ENCODE results near the gene DNAJC11.

- peak; percentile 100 for TF ChIP-seq CTCF (IDR thresholded peaks at IDR 0.05)
- TF ChIP-seq, protein P1, sequence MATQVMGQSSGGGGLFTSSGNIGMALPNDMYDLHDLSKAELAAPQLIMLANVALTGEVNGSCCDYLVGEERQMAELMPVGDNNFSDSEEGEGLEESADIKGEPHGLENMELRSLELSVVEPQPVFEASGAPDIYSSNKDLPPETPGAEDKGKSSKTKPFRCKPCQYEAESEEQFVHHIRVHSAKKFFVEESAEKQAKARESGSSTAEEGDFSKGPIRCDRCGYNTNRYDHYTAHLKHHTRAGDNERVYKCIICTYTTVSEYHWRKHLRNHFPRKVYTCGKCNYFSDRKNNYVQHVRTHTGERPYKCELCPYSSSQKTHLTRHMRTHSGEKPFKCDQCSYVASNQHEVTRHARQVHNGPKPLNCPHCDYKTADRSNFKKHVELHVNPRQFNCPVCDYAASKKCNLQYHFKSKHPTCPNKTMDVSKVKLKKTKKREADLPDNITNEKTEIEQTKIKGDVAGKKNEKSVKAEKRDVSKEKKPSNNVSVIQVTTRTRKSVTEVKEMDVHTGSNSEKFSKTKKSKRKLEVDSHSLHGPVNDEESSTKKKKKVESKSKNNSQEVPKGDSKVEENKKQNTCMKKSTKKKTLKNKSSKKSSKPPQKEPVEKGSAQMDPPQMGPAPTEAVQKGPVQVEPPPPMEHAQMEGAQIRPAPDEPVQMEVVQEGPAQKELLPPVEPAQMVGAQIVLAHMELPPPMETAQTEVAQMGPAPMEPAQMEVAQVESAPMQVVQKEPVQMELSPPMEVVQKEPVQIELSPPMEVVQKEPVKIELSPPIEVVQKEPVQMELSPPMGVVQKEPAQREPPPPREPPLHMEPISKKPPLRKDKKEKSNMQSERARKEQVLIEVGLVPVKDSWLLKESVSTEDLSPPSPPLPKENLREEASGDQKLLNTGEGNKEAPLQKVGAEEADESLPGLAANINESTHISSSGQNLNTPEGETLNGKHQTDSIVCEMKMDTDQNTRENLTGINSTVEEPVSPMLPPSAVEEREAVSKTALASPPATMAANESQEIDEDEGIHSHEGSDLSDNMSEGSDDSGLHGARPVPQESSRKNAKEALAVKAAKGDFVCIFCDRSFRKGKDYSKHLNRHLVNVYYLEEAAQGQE (IDR thresholded peaks at IDR 0.05; ENCODE audit: insufficient read depth in 1 of 2, low read depth in 2 of 2, low read length in 1 of 2) = 0 out of 4 replicates have a peak, but pooled peaks of 1 of the 2 experiments have one; percentile 14
- peak; percentile 71; the same call in 1 of the 2 replicates for TF ChIP-seq SIN3A (IDR thresholded peaks at IDR 0.05; ENCODE audit: borderline replicate concordance, insufficient read depth, low read depth, low read length)
- TF ChIP-seq POLR2AphosphoS5 (IDR thresholded peaks at IDR 0.05; ENCODE audit: low read depth, low read length) = peak; percentile 81
- 0 out of 2 replicates have a peak, but pooled peaks have one; percentile 18 for TF ChIP-seq TCF7L2 (IDR thresholded peaks at IDR 0.05; ENCODE audit: low read depth, low read length)
These were observed at the start of gene DNAJC11 for GRCh38 chr1:6701437-6702153.

Measured in Panc1 (cell line).